NOMO-1 treated with dmso at 0.1 percent for 144 hours (cell line): ENCODE measurements around the gene UNC80.

ENCODE experiments used
- DNase-seq: peaks from one replicate; lab custom pipeline; 2025; ENCODE audit not compliant: unreplicated experiment; lab: John Stamatoyannopoulos, UW

UNC80 gene

GRCh38 chr2:209809256-209809655 lies 37.6 kb downstream of the UNC80 start:
- DNase-seq: no peak

GRCh38 chr2:209817844-209818271 lies 46.2 kb downstream of the UNC80 start:
- DNase-seq: no peak

- no peak for DNase-seq
These were observed 47.3 kb downstream of the UNC80 start for GRCh38 chr2:209818939-209819338.

GRCh38 chr2:209821806-209822205 lies 50.2 kb downstream of the UNC80 start:
- peak; percentile 4 for DNase-seq

- no peak for DNase-seq
These were observed 51.9 kb downstream of the UNC80 start for GRCh38 chr2:209823484-209823883.

GRCh38 chr2:209824391-209824790 lies 52.8 kb downstream of the UNC80 start:
- DNase-seq: no peak

- no peak for DNase-seq
These were observed 59.3 kb downstream of the UNC80 start for GRCh38 chr2:209830722-209831465.

GRCh38 chr2:209834767-209835166 lies 63.1 kb downstream of the UNC80 start:
- no peak for DNase-seq

GRCh38 chr2:209840434-209840833 lies 68.8 kb downstream of the UNC80 start:
- no peak for DNase-seq

GRCh38 chr2:209845666-209846065 lies 74.0 kb downstream of the UNC80 start:
- DNase-seq: no peak

GRCh38 chr2:209864716-209865295 lies 93.2 kb downstream of the UNC80 start:
- no peak for DNase-seq

- no peak for DNase-seq
These were observed 96.8 kb downstream of the UNC80 start for GRCh38 chr2:209868271-209868994.

GRCh38 chr2:209870067-209870466 lies 98.4 kb downstream of the UNC80 start:
- DNase-seq: no peak

- DNase-seq: peak; percentile 33
These were observed 101.0 kb downstream of the UNC80 start for GRCh38 chr2:209872675-209873074.

GRCh38 chr2:209875270-209875669 lies 103.6 kb downstream of the UNC80 start:
- no peak for DNase-seq

- DNase-seq: no peak
These were observed 104.6 kb downstream of the UNC80 start for GRCh38 chr2:209876211-209876610.

GRCh38 chr2:209878701-209879100 lies 107.1 kb downstream of the UNC80 start:
- no peak for DNase-seq

GRCh38 chr2:209900638-209901037 lies 129.0 kb downstream of the UNC80 start:
- no peak for DNase-seq

- DNase-seq: no peak
These were observed 129.5 kb downstream of the UNC80 start for GRCh38 chr2:209901172-209901571.

- no peak for DNase-seq
These were observed 134.1 kb downstream of the UNC80 start for GRCh38 chr2:209905691-209906090.

- no peak for DNase-seq
These were observed 136.1 kb downstream of the UNC80 start for GRCh38 chr2:209907746-209908145.

GRCh38 chr2:209908511-209908910 lies 136.9 kb downstream of the UNC80 start:
- DNase-seq: no peak
